ENCODE results near the gene TAAR9. TPM values are rescaled to one million over a fixed set of nuclear protein-coding genes. Genes with fewer than 3 reads are reported as not detected.

TAAR9 gene
- total and polyA plus RNA-seq, 2 donors: not detected

GRCh38 chr6:132512342-132512637 is 25.8 kb upstream of the TAAR9 start:
- WGBS: under 1% methylated on average over 7 of the region's 7 CpGs
- Histone ChIP-seq H3K4me1 (ENCODE audit: control insufficient read depth in 2 of 2, insufficient read depth in 2 of 2, low read length in 2 of 2) (peaks cover 5 to 7% of the 10 kb centered on the region in 2 donors), H3K9me3 (ENCODE audit: control insufficient read depth in 2 of 2, insufficient read depth in 1 of 2, low read length in 1 of 2) (no peaks in the 10 kb centered on the region), H3K4me3 (ENCODE audit: low read length in 2 of 2) (peak overlapping the region; percentile 73 to 85), H3K27me3 (ENCODE audit: control insufficient read depth in 2 of 2, insufficient read depth in 1 of 2, low read length in 1 of 2) (peaks cover 0 to 2% of the 10 kb centered on the region in 2 donors), H3K27ac (ENCODE audit: low read depth in 1 of 2, low read length in 1 of 2) (peak overlapping the region in 1 of 2 donors; percentile 81), H3K36me3 (ENCODE audit: control insufficient read depth in 2 of 2, insufficient read depth in 2 of 2, low read length in 1 of 2) (no peaks in the 10 kb centered on the region)
- no peak for DNase-seq (ENCODE audit: low read depth in 6 of 9, low spot score in 9 of 9)

- WGBS: 1% methylated on average over 67 of the region's 67 CpGs
- Histone ChIP-seq H3K27ac (ENCODE audit: low read depth in 1 of 2, low read length in 1 of 2) (peak within 1 kb of the TSS; percentile 78 to 81), H3K4me1 (ENCODE audit: control insufficient read depth in 2 of 2, insufficient read depth in 2 of 2, low read length in 2 of 2) (peaks cover 5 to 7% of the 10 kb centered on the region in 2 donors)
These were observed 25.1 kb upstream of the TAAR9 start, which contains the start of gene STX7 for GRCh38 chr6:132512638-132513632. STX7 (minus strand) TSS chr6:132513116; CDS start chr6:132503530, 9,586 bp downstream.

DNA sequence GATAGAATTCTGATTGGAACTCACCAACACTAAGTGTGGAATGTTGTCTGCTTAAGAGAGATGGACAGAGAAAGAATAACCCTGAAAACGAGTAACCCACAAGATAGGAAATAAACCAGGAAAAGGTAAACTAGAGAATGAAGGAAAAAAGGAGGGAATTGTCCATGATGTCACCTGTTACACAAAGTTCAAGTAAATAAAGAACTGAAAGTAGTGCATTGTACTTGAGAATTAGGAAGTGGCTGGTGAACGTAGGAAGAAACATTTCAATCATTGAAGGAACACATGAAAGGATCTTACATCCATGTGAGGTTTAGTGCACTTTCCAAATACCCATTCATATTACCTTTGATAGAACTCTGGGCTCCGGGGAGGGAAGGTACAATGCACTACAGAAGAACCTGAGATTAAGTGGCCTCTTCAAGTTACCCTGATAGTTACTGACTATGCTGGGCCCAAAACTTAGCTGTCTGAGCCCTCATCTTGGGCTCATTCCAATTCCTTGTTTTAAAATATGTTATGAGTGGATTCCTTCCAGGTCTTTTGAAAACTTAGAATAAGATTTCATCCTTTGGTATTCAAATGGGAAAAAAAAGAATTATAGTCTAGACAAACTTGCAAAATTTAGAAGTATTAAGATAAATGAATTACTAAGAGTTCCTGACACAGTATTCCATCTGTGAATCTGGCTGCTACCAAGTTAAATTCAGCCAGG is 24.1 kb upstream of the TAAR9 start:
- WGBS: 37% methylated on average over 3 of the region's 3 CpGs
- peaks cover 0 to 2% of the 10 kb centered on the region in 2 donors for H3K27me3 ChIP-seq (ENCODE audit: control insufficient read depth in 2 of 2, insufficient read depth in 1 of 2, low read length in 1 of 2)
- peaks cover 5 to 7% of the 10 kb centered on the region in 2 donors for H3K4me1 ChIP-seq (ENCODE audit: control insufficient read depth in 2 of 2, insufficient read depth in 2 of 2, low read length in 2 of 2)
- no peaks in the 10 kb centered on the region for H3K36me3 ChIP-seq (ENCODE audit: control insufficient read depth in 2 of 2, insufficient read depth in 2 of 2, low read length in 1 of 2)
- DNase-seq (ENCODE audit: low read depth in 6 of 9, low spot score in 9 of 9): no peak
- H3K9me3 ChIP-seq (ENCODE audit: control insufficient read depth in 2 of 2, insufficient read depth in 1 of 2, low read length in 1 of 2): no peaks in the 10 kb centered on the region
- H3K4me3 ChIP-seq (ENCODE audit: low read length in 2 of 2): no peak overlapping the region
- H3K27ac ChIP-seq (ENCODE audit: low read depth in 1 of 2, low read length in 1 of 2): no peak overlapping the region

More at GRCh38 chr6:132512638-132513632, 25.1 kb upstream of the TAAR9 start, which contains the start of gene STX7:
- Histone ChIP-seq H3K36me3 (ENCODE audit: control insufficient read depth in 2 of 2, insufficient read depth in 2 of 2, low read length in 1 of 2) (no peaks in the 10 kb centered on the region), H3K9me3 (ENCODE audit: control insufficient read depth in 2 of 2, insufficient read depth in 1 of 2, low read length in 1 of 2) (no peaks in the 10 kb centered on the region), H3K27me3 (ENCODE audit: control insufficient read depth in 2 of 2, insufficient read depth in 1 of 2, low read length in 1 of 2) (peaks cover 0 to 2% of the 10 kb centered on the region in 2 donors), H3K4me3 (ENCODE audit: low read length in 2 of 2) (peak within 1 kb of the TSS; percentile 73 to 85)
- peak; percentile 76 to 94 (median 87) for DNase-seq (ENCODE audit: low read depth in 6 of 9, low spot score in 9 of 9)

DNA sequence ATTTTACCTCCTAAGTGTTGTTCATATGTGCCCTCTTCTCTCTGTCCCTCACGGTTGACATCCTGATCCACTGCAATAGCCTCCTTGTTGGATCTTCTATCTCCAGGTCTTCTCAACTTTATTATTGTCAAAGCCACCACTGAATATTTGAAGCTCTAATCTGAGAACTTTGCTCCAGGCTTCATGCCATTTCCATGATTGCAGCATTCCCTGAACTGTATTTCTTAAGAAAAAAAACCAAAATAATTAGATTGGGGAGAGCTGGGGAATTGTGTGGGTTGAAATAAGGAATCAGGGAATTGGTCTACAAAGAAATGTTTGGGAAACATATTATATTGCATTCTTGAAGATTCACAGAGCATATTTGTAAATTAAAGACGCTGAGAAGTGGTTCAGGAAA is 22.7 kb upstream of the TAAR9 start:
- no peak for DNase-seq (ENCODE audit: low read depth in 6 of 9, low spot score in 9 of 9)
- Histone ChIP-seq H3K9me3 (ENCODE audit: control insufficient read depth in 2 of 2, insufficient read depth in 1 of 2, low read length in 1 of 2) (no peaks in the 10 kb centered on the region), H3K27ac (ENCODE audit: low read depth in 1 of 2, low read length in 1 of 2) (no peak overlapping the region), H3K36me3 (ENCODE audit: control insufficient read depth in 2 of 2, insufficient read depth in 2 of 2, low read length in 1 of 2) (no peaks in the 10 kb centered on the region), H3K4me3 (ENCODE audit: low read length in 2 of 2) (no peak overlapping the region), H3K4me1 (ENCODE audit: control insufficient read depth in 2 of 2, insufficient read depth in 2 of 2, low read length in 2 of 2) (peaks cover 5 to 7% of the 10 kb centered on the region in 2 donors), H3K27me3 (ENCODE audit: control insufficient read depth in 2 of 2, insufficient read depth in 1 of 2, low read length in 1 of 2) (peaks cover 0 to 2% of the 10 kb centered on the region in 2 donors)
- WGBS: 68% methylated on average over 2 of the region's 2 CpGs

GRCh38 chr6:132520953-132521352 is 17.1 kb upstream of the TAAR9 start:
- Histone ChIP-seq H3K27me3 (ENCODE audit: control insufficient read depth in 2 of 2, insufficient read depth in 1 of 2, low read length in 1 of 2) (peaks cover 0 to 2% of the 10 kb centered on the region in 2 donors), H3K4me3 (ENCODE audit: low read length in 2 of 2) (no peak overlapping the region), H3K27ac (ENCODE audit: low read depth in 1 of 2, low read length in 1 of 2) (no peak overlapping the region), H3K9me3 (ENCODE audit: control insufficient read depth in 2 of 2, insufficient read depth in 1 of 2, low read length in 1 of 2) (no peaks in the 10 kb centered on the region), H3K4me1 (ENCODE audit: control insufficient read depth in 2 of 2, insufficient read depth in 2 of 2, low read length in 2 of 2) (no peaks in the 10 kb centered on the region), H3K36me3 (ENCODE audit: control insufficient read depth in 2 of 2, insufficient read depth in 2 of 2, low read length in 1 of 2) (no peaks in the 10 kb centered on the region)
- 49% methylated on average over 2 of the region's 2 CpGs for WGBS
- DNase-seq (ENCODE audit: low read depth in 6 of 9, low spot score in 9 of 9): no peak

- 88% methylated on average over 5 of the region's 5 CpGs for WGBS
- H3K36me3 ChIP-seq (ENCODE audit: control insufficient read depth in 2 of 2, insufficient read depth in 2 of 2, low read length in 1 of 2): no peaks in the 10 kb centered on the region
- H3K4me3 ChIP-seq (ENCODE audit: low read length in 2 of 2): no peak overlapping the region
- H3K27me3 ChIP-seq (ENCODE audit: control insufficient read depth in 2 of 2, insufficient read depth in 1 of 2, low read length in 1 of 2): no peaks in the 10 kb centered on the region
- H3K4me1 ChIP-seq (ENCODE audit: control insufficient read depth in 2 of 2, insufficient read depth in 2 of 2, low read length in 2 of 2): no peaks in the 10 kb centered on the region
- DNase-seq (ENCODE audit: low read depth in 6 of 9, low spot score in 9 of 9): no peak
- H3K27ac ChIP-seq (ENCODE audit: low read depth in 1 of 2, low read length in 1 of 2): no peak overlapping the region
- H3K9me3 ChIP-seq (ENCODE audit: control insufficient read depth in 2 of 2, insufficient read depth in 1 of 2, low read length in 1 of 2): no peaks in the 10 kb centered on the region
These were observed 13.4 kb upstream of the TAAR9 start for GRCh38 chr6:132524646-132525045.

GRCh38 chr6:132525866-132526265 is 12.2 kb upstream of the TAAR9 start:
- Histone ChIP-seq H3K4me1 (ENCODE audit: control insufficient read depth in 2 of 2, insufficient read depth in 2 of 2, low read length in 2 of 2) (no peaks in the 10 kb centered on the region), H3K27me3 (ENCODE audit: control insufficient read depth in 2 of 2, insufficient read depth in 1 of 2, low read length in 1 of 2) (no peaks in the 10 kb centered on the region), H3K9me3 (ENCODE audit: control insufficient read depth in 2 of 2, insufficient read depth in 1 of 2, low read length in 1 of 2) (no peaks in the 10 kb centered on the region), H3K4me3 (ENCODE audit: low read length in 2 of 2) (no peak overlapping the region), H3K36me3 (ENCODE audit: control insufficient read depth in 2 of 2, insufficient read depth in 2 of 2, low read length in 1 of 2) (no peaks in the 10 kb centered on the region), H3K27ac (ENCODE audit: low read depth in 1 of 2, low read length in 1 of 2) (no peak overlapping the region)
- DNase-seq (ENCODE audit: low read depth in 6 of 9, low spot score in 9 of 9): no peak
- 88% methylated on average over 4 of the region's 4 CpGs for WGBS

DNA sequence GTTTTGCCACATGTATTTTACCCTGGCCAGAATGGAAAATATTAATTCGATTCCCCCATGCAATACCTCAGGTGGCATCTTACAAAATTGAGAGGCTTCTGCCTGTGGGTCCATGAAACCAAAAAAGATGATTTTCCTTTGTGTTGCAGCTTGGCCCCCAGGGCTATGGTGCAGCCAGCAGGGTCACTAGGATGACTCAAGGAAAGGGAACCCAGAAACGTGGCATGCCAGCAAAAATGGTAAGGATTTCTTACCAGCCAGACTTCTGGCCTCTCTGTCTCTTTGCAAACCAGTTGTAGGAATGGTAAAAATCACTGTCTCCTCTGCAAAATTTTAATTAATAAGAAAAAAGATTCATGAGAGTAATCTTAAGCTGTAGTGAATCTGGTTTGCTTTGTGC is 11.6 kb upstream of the TAAR9 start:
- Histone ChIP-seq H3K27ac (ENCODE audit: low read depth in 1 of 2, low read length in 1 of 2) (no peak overlapping the region), H3K27me3 (ENCODE audit: control insufficient read depth in 2 of 2, insufficient read depth in 1 of 2, low read length in 1 of 2) (no peaks in the 10 kb centered on the region), H3K9me3 (ENCODE audit: control insufficient read depth in 2 of 2, insufficient read depth in 1 of 2, low read length in 1 of 2) (no peaks in the 10 kb centered on the region), H3K4me3 (ENCODE audit: low read length in 2 of 2) (no peak overlapping the region), H3K4me1 (ENCODE audit: control insufficient read depth in 2 of 2, insufficient read depth in 2 of 2, low read length in 2 of 2) (no peaks in the 10 kb centered on the region), H3K36me3 (ENCODE audit: control insufficient read depth in 2 of 2, insufficient read depth in 2 of 2, low read length in 1 of 2) (no peaks in the 10 kb centered on the region)
- 89% methylated on average over 2 of the region's 2 CpGs for WGBS
- DNase-seq (ENCODE audit: low read depth in 6 of 9, low spot score in 9 of 9): no peak

GRCh38 chr6:132527791-132528190 is 10.3 kb upstream of the TAAR9 start:
- Histone ChIP-seq H3K4me3 (ENCODE audit: low read length in 2 of 2) (no peak overlapping the region), H3K36me3 (ENCODE audit: control insufficient read depth in 2 of 2, insufficient read depth in 2 of 2, low read length in 1 of 2) (no peaks in the 10 kb centered on the region), H3K4me1 (ENCODE audit: control insufficient read depth in 2 of 2, insufficient read depth in 2 of 2, low read length in 2 of 2) (no peaks in the 10 kb centered on the region), H3K9me3 (ENCODE audit: control insufficient read depth in 2 of 2, insufficient read depth in 1 of 2, low read length in 1 of 2) (no peaks in the 10 kb centered on the region), H3K27me3 (ENCODE audit: control insufficient read depth in 2 of 2, insufficient read depth in 1 of 2, low read length in 1 of 2) (no peaks in the 10 kb centered on the region), H3K27ac (ENCODE audit: low read depth in 1 of 2, low read length in 1 of 2) (no peak overlapping the region)
- DNase-seq (ENCODE audit: low read depth in 6 of 9, low spot score in 9 of 9): no peak
- 87% methylated on average over 6 of the region's 6 CpGs for WGBS
